OCI-LY3 (cell line): ENCODE measurements around the gene ZNF334.

Experiments
- EZH2phosphoT487 ChIP-seq: fragments of 200-600 bp; shearing (Covaris generic); IDR thresholded peaks from 2 replicates; pipeline ENCODE4 v1.6.1; 2018; ENCODE audit warnings: antibody characterized with exemption, mixed run types, low read depth
- TF ChIP-seq, protein P1 (sequence below): fragments of 200-600, 300-600 bp; sonication (generic); IDR thresholded peaks from 2 replicates; pipeline ENCODE4 v1.5.1; 2014; ENCODE audit warnings: antibody characterized with exemption, low read length, low read depth

GRCh38 chr20:46545077-46545826, 31.9 kb upstream of the ZNF334 start:
- TF ChIP-seq, protein P1, sequence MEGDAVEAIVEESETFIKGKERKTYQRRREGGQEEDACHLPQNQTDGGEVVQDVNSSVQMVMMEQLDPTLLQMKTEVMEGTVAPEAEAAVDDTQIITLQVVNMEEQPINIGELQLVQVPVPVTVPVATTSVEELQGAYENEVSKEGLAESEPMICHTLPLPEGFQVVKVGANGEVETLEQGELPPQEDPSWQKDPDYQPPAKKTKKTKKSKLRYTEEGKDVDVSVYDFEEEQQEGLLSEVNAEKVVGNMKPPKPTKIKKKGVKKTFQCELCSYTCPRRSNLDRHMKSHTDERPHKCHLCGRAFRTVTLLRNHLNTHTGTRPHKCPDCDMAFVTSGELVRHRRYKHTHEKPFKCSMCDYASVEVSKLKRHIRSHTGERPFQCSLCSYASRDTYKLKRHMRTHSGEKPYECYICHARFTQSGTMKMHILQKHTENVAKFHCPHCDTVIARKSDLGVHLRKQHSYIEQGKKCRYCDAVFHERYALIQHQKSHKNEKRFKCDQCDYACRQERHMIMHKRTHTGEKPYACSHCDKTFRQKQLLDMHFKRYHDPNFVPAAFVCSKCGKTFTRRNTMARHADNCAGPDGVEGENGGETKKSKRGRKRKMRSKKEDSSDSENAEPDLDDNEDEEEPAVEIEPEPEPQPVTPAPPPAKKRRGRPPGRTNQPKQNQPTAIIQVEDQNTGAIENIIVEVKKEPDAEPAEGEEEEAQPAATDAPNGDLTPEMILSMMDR = no peak
- TF ChIP-seq EZH2phosphoT487 = no peak
